IMR-90 (cell line): ENCODE data around the gene AFG1L.
"Not testable (repeated sequence)": the region's sequence is repeated elsewhere in the genome, so short reads cannot be mapped to it uniquely, and the experiment has no call there.

ENCODE experiments used
- CEBPB ChIP-seq: IDR thresholded peaks from 2 replicates; pipeline ENCODE4 v1.6.1; 2012; ENCODE audit warnings: low read depth, low read length, improper control_type of control experiment
- CHD1 ChIP-seq: IDR thresholded peaks from 2 replicates; pipeline ENCODE4 v1.6.1; 2012; ENCODE audit warnings: low read depth, low read length, improper control_type of control experiment
- CTCF ChIP-seq: conservative IDR thresholded peaks from 2 replicates; pipeline ENCODE4 v1.5.1; 2012; ENCODE audit warnings: mild to moderate bottlenecking, low read depth, low read length, improper control_type of control experiment
- ELK1 ChIP-seq: fragments of 150-350 bp; IDR thresholded peaks from 2 replicates; pipeline ENCODE4 v1.6.1; 2016; ENCODE audit warnings: low read depth, mild to moderate bottlenecking, low read length, moderate library complexity, borderline replicate concordance
- FOS ChIP-seq: fragments of 150-350 bp; IDR thresholded peaks from 2 replicates; pipeline ENCODE4 v1.6.1; 2016; ENCODE audit warnings: low read depth, low read length
- MAFK ChIP-seq: IDR thresholded peaks from 2 replicates; pipeline ENCODE4 v1.6.1; 2012; ENCODE audit warnings: low read depth, low read length, improper control_type of control experiment
- MAZ ChIP-seq: IDR thresholded peaks from 2 replicates; pipeline ENCODE4 v1.6.1; 2012; ENCODE audit warnings: low read depth, mild to moderate bottlenecking, low read length, improper control_type of control experiment, moderate library complexity, borderline replicate concordance
- MXI1 ChIP-seq: IDR thresholded peaks from 2 replicates; pipeline ENCODE4 v1.6.1; 2012; ENCODE audit warnings: low read depth, mild to moderate bottlenecking, low read length, moderate library complexity, borderline replicate concordance
- POLR2A ChIP-seq: IDR thresholded peaks from 2 replicates; pipeline ENCODE4 v1.6.1; 2012; ENCODE audit warnings: mild to moderate bottlenecking, low read depth, low read length
- RAD21 ChIP-seq: IDR thresholded peaks from 2 replicates; pipeline ENCODE4 v1.6.1; 2012; ENCODE audit warnings: low read length, improper control_type of control experiment
- RFX5 ChIP-seq: IDR thresholded peaks from 2 replicates; pipeline ENCODE4 v1.8.0; 2012; ENCODE audit warnings: low read depth, mild to moderate bottlenecking, low read length, moderate library complexity
- SMC3 ChIP-seq: fragments of 150-350 bp; IDR thresholded peaks from 2 replicates; pipeline ENCODE4 v1.6.1; 2016; ENCODE audit warnings: low read depth, mild to moderate bottlenecking, antibody characterized with exemption, low read length, moderate library complexity
- USF2 ChIP-seq: fragments of 150-350 bp; IDR thresholded peaks from 2 replicates; pipeline ENCODE4 v1.6.1; 2017; ENCODE audit warnings: mild to moderate bottlenecking, antibody characterized with exemption, low read length, low read depth

- TF ChIP-seq POLR2A, RAD21, SMC3, CTCF, USF2, RFX5, CEBPB, MXI1, CHD1, MAZ, FOS, ELK1, MAFK: not testable (repeated sequence)
These were observed 24.9 kb upstream of the AFG1L start for GRCh38 chr6:108269955-108270354.
